Memory B cell (primary cell): ENCODE data around the gene GOSR2.
"Not testable (repeated sequence)": the region's sequence is repeated elsewhere in the genome, so short reads cannot be mapped to it uniquely, and the experiment has no call there.

Experiments used
- ATAC-seq: fragments of 150-1000 bp; cut with Tn5 transposase; 2 replicates; pipeline ENCODE4 v1.10.0; 2021; ENCODE audit warnings: low read depth, mild to moderate bottlenecking, moderate library complexity
- DNase-seq, 2 donors: peaks; one replicate each; pipeline ENCODE4 v3.0.0; 2022; ENCODE audit warnings: low spot score in 2 of 2
- H3K27ac Mint-ChIP-seq: one replicate; pipeline ENCODE4 v1.8.0; 2022; ENCODE audit warnings: mild to moderate bottlenecking, moderate library complexity, mixed read lengths
- H3K27me3 Mint-ChIP-seq: one replicate; pipeline ENCODE4 v1.8.0; 2022; ENCODE audit warnings: mixed read lengths
- H3K36me3 Mint-ChIP-seq: one replicate; pipeline ENCODE4 v1.8.0; 2022; ENCODE audit warnings: mild to moderate bottlenecking, mixed read lengths
- H3K4me1 Mint-ChIP-seq: one replicate; pipeline ENCODE4 v1.8.0; 2022; ENCODE audit warnings: mixed read lengths
- H3K4me3 Mint-ChIP-seq: one replicate; pipeline ENCODE4 v1.8.0; 2022; ENCODE audit warnings: mild to moderate bottlenecking, moderate library complexity, mixed read lengths
- H3K9me3 Mint-ChIP-seq: one replicate; pipeline ENCODE4 v1.8.0; 2022; ENCODE audit warnings: mixed read lengths

GOSR2 gene

DNA sequence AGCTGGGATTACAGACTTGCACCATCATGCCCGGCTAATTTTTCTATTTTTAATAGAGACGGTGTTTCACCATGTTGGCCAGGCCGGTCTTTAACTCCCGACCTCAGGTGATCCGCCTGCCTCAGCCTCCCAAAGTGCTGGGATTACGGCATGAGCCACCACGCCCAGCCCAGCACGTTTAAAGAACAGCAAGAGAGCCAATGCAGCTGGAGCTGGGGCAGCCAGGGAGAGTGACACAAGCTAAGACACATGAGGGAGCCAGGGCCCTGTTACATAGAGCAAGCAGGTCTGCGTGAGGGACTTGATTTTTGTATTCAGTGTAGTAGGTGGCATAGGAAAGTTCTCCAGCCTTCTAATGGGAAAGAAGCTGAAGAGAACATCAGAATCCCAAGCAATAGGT is 21.7 kb upstream of the GOSR2 start:
- H3K27ac Mint-ChIP-seq, result no peak overlapping the region

DNA sequence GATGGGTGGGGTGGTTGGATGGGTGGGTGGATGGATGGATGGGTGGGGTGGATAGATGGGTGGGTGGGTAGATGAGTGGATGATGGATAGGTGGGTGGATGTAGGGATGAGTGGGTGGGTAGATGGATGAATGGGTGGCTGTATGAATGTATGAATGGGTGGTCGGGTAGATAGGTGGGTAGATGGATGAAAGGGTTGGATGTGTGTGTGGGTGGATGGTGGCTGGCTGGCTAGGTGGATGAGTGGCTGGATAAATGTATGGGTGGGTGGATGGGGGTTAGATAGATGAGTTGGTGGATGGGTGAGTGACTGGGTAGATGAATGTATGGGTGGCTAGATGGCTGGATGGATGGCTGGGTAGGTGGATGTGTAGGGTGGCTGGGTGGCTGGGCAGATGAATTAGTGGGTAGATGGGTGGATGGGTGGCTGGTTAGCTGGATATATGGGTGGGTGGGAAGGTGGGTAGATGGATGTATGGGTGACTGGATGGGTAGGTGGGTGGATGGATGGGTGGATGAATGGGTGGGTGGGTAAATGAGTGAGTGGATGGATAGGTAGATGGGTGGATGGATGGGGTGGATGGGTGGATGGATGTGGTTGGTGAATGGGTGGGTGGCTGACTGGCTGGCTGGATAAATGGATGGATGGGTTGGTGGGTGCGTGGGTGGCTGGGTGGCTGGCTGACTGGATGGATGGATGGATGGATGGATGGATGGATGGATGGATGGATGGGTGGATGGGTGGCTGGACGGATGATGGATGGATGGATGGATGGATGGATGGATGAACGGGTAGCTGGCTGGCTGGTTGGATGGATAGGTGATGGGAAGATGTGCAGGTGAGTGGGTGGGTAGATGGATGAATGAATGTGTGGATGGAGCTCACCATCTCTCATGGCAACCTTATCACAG is 18.9 kb upstream of the GOSR2 start:
- H3K36me3 Mint-ChIP-seq, result no peaks in the 10 kb centered on the region
- no peaks in the 10 kb centered on the region for H3K9me3 Mint-ChIP-seq
- no peak overlapping the region for H3K4me3 Mint-ChIP-seq
- H3K4me1 Mint-ChIP-seq, result peaks cover 5% of the 10 kb centered on the region
- H3K27ac Mint-ChIP-seq, result no peak overlapping the region
- no peak for DNase-seq
- no peak for ATAC-seq
- H3K27me3 Mint-ChIP-seq, result peaks cover 20% of the 10 kb centered on the region

More for the DNA sequence above, 21.7 kb upstream of the GOSR2 start:
- peaks cover 3% of the 10 kb centered on the region for H3K36me3 Mint-ChIP-seq
- H3K4me3 Mint-ChIP-seq, result no peak overlapping the region
- no peaks in the 10 kb centered on the region for H3K9me3 Mint-ChIP-seq
- peaks cover 5% of the 10 kb centered on the region for H3K4me1 Mint-ChIP-seq
- H3K27me3 Mint-ChIP-seq, result peaks cover 22% of the 10 kb centered on the region
- ATAC-seq (no peak), DNase-seq (no peak)

DNA sequence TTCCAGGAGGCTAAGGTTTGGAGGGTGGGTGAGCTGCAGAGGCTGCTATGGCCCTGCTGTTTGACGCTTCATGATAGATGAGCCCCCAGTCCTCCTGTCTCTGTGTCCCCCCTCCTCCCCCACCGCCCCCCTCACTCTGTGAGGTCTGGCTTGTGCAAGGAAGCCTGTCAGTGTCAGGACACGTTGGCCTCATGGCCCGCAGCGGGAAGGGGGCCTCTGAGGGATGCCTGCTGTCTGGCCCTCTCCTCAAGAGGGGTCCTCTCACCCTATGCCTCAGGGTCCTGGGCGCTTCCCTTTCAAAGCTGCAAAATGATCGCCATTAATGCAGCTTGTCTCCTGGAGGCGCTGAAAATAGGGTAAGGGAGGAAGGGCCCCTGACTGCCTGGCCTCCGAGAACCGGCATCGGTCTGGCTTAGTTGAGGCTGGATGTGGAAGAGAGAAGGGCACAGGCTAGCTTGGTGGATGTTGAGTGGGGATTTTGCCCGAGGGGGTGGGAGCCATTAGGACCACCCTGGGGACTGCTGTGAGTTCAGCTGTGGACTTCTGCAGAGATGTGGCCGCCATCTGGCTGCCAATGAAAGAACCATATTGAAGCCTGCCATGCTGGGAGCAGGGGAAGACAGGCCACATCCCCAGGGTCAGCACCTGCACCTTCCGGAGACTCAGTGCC is 14.8 kb upstream of the GOSR2 start:
- Mint-ChIP-seq H3K4me1 (peaks cover 5% of the 10 kb centered on the region), H3K27ac (no peak overlapping the region), H3K9me3 (no peaks in the 10 kb centered on the region), H3K27me3 (peaks cover 23% of the 10 kb centered on the region), H3K4me3 (no peak overlapping the region), H3K36me3 (no peaks in the 10 kb centered on the region)
- DNase-seq, result no peak
- no peak for ATAC-seq

DNA sequence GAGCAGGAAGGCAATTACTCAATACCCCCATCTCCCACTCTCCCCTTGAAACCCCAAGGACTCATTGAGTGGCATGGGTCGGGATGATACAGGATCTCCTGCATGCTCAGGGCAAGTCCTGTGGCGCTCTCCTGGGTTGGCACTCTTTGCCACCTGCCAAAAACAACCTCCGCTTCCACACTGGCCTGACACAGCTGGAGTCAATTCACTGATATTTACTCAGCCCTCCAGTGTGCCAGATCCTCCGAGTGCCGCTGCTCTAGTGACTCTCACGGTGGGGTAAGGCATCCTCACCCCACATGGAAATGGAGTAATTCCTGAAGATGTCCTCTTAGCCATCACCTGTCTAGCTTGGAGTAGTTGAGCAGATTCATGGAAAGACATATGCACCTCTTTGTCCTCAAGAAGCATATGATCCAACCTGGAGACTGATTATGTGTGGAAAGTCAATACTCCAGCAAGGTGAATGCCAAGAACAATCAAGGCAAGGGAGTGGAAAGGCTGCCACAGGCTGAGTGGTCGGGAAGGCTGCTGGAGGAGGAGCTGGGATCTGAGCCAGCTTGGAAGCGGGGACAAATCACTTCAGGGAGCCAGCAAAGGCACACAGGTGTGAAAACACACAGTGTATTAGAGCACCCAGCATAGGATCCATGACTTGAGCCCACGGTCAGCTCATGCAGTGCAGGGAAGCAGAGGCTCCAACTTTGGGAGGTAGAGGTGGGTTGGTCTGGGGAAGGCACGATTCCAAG is 12.6 kb upstream of the GOSR2 start:
- Mint-ChIP-seq H3K4me1 (peaks cover 4% of the 10 kb centered on the region), H3K36me3 (no peaks in the 10 kb centered on the region), H3K9me3 (no peaks in the 10 kb centered on the region), H3K4me3 (no peak overlapping the region), H3K27ac (no peak overlapping the region), H3K27me3 (peaks cover 13% of the 10 kb centered on the region)
- DNase-seq, result no peak
- ATAC-seq, result no peak

DNA sequence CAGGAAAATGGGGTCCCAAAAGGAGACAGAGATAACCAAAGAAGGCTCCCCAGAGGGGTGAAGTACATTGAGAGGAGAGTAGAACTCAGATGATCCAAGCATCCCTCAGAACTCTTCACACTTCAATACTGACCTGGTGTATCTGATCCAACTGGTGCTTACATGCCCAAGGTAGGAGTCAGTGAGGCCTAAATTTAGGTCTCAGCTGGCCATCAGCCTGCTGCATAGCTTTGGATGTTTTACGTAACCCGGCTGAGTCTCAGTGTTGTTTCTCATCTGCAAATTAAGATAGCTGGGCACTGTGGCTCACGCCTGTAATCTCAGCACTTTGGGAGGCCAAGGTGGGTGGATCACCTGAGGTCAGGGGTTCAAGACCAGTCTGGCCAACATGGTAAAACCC is 11.6 kb upstream of the GOSR2 start:
- Mint-ChIP-seq H3K4me1 (no peaks in the 10 kb centered on the region), H3K4me3 (no peak overlapping the region), H3K36me3 (peaks cover 4% of the 10 kb centered on the region), H3K27me3 (peaks cover 11% of the 10 kb centered on the region), H3K27ac (no peak overlapping the region), H3K9me3 (no peaks in the 10 kb centered on the region)
- ATAC-seq (no peak), DNase-seq (no peak)

DNA sequence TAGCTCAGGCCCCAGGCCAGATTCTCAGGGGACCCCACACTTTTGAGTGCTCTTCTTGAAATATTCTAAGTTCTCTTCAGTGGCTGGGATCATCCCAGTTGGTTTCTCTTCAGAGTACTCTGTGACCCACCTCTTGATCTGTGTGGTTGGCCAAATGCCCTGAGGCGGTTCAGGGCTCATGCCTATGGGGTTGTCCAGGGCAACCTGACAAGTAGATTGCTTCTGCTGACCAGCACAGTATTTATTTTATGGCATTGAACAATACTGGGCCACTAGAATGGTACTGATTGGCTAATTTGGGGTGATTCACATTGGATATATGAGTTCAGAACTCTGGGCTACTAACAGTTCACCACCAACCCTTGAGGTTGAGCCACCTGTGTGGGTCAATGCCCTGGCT is 7.4 kb upstream of the GOSR2 start:
- Mint-ChIP-seq H3K36me3 (peaks cover 4% of the 10 kb centered on the region), H3K27me3 (peaks cover 4% of the 10 kb centered on the region), H3K9me3 (no peaks in the 10 kb centered on the region), H3K4me1 (no peaks in the 10 kb centered on the region), H3K27ac (no peak overlapping the region), H3K4me3 (no peak overlapping the region)
- no peak for ATAC-seq
- DNase-seq, result no peak

DNA sequence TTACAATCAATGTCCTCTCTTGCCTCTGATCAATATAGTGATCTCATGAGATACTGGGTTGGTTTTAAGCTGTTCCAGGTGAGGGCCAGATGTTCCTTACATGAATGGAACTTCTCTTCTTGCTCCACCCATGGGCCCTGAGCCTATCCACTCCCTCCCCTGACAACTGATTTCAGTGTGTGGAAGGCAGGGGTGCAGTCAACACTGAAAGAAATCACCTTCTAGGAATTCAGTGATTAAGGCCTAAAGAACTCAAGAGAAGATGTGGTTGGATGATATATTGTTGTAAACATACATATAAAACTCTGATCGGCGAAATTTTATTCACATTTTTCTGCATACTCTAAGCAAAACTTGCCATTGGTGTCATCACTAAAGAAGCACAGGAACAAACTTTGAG is 6.7 kb upstream of the GOSR2 start:
- Mint-ChIP-seq H3K9me3 (no peaks in the 10 kb centered on the region), H3K4me3 (no peak overlapping the region), H3K4me1 (no peaks in the 10 kb centered on the region), H3K36me3 (peaks cover 4% of the 10 kb centered on the region), H3K27ac (no peak overlapping the region), H3K27me3 (peaks cover 4% of the 10 kb centered on the region)
- no peak for DNase-seq
- ATAC-seq, result no peak

DNA sequence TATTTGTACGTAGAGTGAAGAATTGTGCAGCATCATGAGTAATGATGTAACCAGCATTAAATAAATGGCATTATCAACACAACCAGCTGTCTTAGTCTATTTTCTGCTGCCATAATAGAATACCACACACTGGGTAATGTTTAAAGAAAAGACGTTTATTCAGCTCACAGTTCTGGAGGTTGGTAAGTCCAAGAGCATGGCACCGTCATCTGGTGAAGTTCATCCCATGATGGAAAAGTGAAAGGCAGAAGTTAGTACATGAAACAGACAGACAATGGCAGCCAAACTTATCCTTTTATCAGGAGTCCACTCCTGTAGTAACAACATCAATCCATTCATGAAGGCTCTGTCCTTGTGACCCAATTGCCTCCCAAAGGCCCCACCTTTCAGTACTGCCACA is 6.3 kb upstream of the GOSR2 start:
- no peaks in the 10 kb centered on the region for H3K9me3 Mint-ChIP-seq
- no peak overlapping the region for H3K27ac Mint-ChIP-seq
- H3K27me3 Mint-ChIP-seq, result peaks cover 4% of the 10 kb centered on the region
- peaks cover 4% of the 10 kb centered on the region for H3K36me3 Mint-ChIP-seq
- H3K4me3 Mint-ChIP-seq, result no peak overlapping the region
- DNase-seq (no peak), ATAC-seq (no peak)
- no peaks in the 10 kb centered on the region for H3K4me1 Mint-ChIP-seq

DNA sequence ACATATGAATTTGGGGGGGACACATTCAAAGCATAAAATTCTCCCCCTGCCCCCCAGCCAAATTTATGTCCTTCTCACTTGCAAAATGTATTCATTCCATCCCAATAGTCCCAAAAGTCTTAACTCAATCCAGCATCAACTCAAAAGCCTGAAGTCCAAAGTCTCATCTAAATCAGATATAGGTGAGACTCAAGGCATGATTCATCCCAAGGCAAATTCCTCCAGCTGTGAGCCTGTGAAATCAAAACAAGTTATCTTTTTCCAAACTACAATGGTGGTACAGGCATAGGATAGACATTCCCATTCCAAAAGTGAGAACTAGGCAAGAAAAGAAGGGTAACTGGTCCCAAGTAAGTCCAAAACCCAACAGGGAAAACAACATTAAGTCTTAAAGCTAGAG is 5.9 kb upstream of the GOSR2 start:
- ATAC-seq, result no peak
- no peak overlapping the region for H3K27ac Mint-ChIP-seq
- peaks cover 4% of the 10 kb centered on the region for H3K36me3 Mint-ChIP-seq
- H3K9me3 Mint-ChIP-seq, result no peaks in the 10 kb centered on the region
- no peaks in the 10 kb centered on the region for H3K4me1 Mint-ChIP-seq
- DNase-seq, result no peak
- peaks cover 1% of the 10 kb centered on the region for H3K27me3 Mint-ChIP-seq
- H3K4me3 Mint-ChIP-seq, result no peak overlapping the region

DNA sequence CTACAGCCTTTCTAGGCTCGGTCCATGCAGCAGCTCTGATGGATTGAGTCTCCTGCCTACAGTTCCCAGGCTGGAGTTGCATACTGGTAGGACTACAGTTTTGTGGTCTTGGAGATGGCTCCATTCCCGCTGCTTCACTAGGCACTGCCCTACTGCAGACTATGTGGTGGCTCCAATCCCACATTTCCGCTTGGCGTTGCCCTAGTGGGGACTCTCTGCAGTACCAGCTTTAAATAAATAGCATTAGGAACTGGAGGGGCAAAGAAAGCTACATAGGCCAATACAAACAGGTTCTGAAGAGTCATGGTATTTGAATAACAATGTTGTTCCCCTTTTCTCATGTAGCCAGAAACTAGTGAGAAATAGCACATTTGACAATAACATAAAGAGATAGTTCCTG is 5.4 kb upstream of the GOSR2 start:
- H3K27ac Mint-ChIP-seq, result no peak overlapping the region
- DNase-seq, result no peak
- no peak for ATAC-seq
- peaks cover 2% of the 10 kb centered on the region for H3K4me1 Mint-ChIP-seq
- H3K4me3 Mint-ChIP-seq, result no peak overlapping the region
- H3K27me3 Mint-ChIP-seq, result peaks cover 1% of the 10 kb centered on the region
- peaks cover 4% of the 10 kb centered on the region for H3K36me3 Mint-ChIP-seq
- no peaks in the 10 kb centered on the region for H3K9me3 Mint-ChIP-seq

DNA sequence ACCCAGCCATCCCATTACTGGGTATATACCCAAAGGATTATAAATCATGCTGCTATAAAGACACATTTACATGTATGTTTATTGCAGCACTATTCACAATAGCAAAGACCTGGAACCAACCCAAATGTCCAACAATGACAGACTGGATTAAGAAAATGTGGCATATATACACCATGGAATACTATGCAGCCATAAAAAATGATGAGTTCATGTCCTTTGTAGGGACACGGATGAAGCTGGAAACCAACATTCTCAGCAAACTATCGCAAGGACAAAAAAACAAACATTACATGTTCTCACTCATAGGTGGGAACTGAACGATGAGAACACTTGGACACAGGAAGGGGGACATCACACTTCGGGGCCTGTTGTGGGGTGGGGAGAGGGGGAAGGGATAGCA is 998 bp upstream of the GOSR2 start:
- peak overlapping the region; percentile 75 for H3K4me3 Mint-ChIP-seq
- H3K9me3 Mint-ChIP-seq, DNase-seq, ATAC-seq, H3K27me3 Mint-ChIP-seq, H3K36me3 Mint-ChIP-seq: not testable (repeated sequence)
- H3K27ac Mint-ChIP-seq, result peak overlapping the region; percentile 98
- H3K4me1 Mint-ChIP-seq, result peaks cover 24% of the 10 kb centered on the region

DNA sequence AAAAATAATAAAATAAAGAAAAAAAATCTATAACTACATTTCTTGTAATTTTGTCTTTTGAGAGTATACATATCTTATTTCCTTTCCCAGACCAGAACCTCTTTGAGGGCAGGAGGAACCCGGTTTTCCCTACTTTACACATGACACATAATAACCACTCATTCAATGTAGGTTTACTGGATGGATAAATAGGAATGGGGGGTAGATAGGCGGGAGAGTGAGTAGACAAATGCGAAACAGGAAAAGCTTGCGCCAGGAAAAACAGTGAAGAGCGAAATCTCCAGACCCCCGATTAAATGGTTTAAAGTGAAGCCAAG is 515 bp upstream of the GOSR2 start:
- Mint-ChIP-seq H3K36me3 (peaks cover 3% of the 10 kb centered on the region), H3K27ac (peak overlapping the region; percentile 98), H3K27me3 (no peaks in the 10 kb centered on the region), H3K4me1 (peaks cover 28% of the 10 kb centered on the region), H3K4me3 (peak overlapping the region; percentile 91), H3K9me3 (no peaks in the 10 kb centered on the region)
- ATAC-seq (peak; percentile 2), DNase-seq (no peak)

DNA sequence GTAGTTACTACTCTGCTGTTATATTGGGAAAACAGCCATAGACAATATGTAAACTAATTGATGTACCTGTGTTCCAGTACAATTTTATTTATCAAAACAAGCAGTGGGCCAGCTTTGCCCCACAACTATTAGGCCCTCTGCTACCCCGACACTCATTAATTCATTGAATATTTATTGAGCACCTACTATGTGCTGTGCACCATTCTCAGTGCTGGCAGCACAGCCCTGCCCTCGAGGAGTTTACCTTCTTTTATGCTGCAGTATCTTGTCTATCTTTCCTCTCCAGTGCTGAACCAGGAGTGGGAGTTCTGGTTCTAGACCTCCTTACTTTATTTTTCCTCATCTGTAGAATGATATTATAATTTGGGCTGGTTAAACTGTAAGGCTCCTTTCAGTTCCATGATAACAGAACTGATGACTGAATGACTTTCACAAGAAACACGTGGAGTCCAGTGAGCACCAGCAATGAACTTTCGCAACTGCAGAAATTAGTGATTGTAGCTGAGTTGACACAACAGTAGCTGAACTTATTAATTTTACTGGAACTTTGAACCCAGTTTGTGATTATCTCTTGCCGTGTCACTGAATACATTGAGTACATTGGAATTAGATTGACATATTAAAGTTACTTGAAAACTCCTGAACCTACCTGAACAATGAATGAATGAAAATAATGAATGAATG is 2.4 kb downstream of the GOSR2 start:
- peak overlapping the region; percentile 11 for H3K4me3 Mint-ChIP-seq
- DNase-seq, result no peak
- ATAC-seq, result no peak
- no peaks in the 10 kb centered on the region for H3K27me3 Mint-ChIP-seq
- H3K4me1 Mint-ChIP-seq, result peaks cover 40% of the 10 kb centered on the region
- no peak overlapping the region for H3K27ac Mint-ChIP-seq
- peaks cover 11% of the 10 kb centered on the region for H3K36me3 Mint-ChIP-seq
- H3K9me3 Mint-ChIP-seq, result no peaks in the 10 kb centered on the region
